Breast epithelium (tissue), 3 donors: ENCODE data around the gene REPS1.

Experiments used
- POLR2AphosphoS5 ChIP-seq, 3 donors: sonication (generic); formaldehyde crosslinking; IDR thresholded peaks; one replicate each; pipeline ENCODE4 v1.6.1; 2017; ENCODE audit warnings: antibody characterized with exemption in 3 of 3
- TF ChIP-seq, protein P1 (sequence below), 3 donors: fragments of 450-650 bp; IDR thresholded peaks; one replicate each; pipeline ENCODE4 v1.5.1; 2016 to 2017; ENCODE audit warnings: antibody characterized with exemption in 3 of 3, mild to moderate bottlenecking in 3 of 3, moderate library complexity in 3 of 3

DNA sequence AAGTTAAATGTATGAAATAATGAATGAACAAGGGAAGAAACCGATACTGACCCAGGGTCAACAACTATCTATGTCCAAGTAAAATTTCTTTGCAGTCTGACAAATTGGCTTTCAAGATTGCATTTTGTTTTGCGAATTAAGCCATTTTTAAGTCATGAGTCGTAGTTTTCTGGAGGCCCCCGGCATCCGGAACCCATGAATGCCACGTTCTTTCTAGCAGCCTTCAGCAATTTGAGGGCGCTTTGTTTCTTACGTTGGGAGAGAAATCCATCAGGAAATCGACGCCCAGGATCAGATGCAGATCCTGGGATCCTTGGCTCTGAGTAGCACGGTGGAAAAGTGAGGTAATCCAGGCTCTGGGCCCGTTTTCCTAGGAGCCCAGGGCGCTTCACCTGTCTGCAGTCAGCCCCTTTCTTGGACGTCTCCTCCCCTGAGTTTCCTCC is 40.2 kb upstream of the REPS1 start:
- TF ChIP-seq, protein P1, sequence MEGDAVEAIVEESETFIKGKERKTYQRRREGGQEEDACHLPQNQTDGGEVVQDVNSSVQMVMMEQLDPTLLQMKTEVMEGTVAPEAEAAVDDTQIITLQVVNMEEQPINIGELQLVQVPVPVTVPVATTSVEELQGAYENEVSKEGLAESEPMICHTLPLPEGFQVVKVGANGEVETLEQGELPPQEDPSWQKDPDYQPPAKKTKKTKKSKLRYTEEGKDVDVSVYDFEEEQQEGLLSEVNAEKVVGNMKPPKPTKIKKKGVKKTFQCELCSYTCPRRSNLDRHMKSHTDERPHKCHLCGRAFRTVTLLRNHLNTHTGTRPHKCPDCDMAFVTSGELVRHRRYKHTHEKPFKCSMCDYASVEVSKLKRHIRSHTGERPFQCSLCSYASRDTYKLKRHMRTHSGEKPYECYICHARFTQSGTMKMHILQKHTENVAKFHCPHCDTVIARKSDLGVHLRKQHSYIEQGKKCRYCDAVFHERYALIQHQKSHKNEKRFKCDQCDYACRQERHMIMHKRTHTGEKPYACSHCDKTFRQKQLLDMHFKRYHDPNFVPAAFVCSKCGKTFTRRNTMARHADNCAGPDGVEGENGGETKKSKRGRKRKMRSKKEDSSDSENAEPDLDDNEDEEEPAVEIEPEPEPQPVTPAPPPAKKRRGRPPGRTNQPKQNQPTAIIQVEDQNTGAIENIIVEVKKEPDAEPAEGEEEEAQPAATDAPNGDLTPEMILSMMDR (IDR thresholded peaks at IDR 0.05): no peak
- TF ChIP-seq POLR2AphosphoS5 (IDR thresholded peaks at IDR 0.05): no peak
